Natural killer cell (primary cell): ENCODE results near the gene BRINP2. TPM values are rescaled to one million over a fixed set of nuclear protein-coding genes. Genes with fewer than 3 reads are reported as not detected.

Experiments used
- ATAC-seq, 3 donors: fragments of 150-1000 bp in 2 of 3; fragments of 200-7000 bp in 1 of 3; cut with Tn5 transposase; 1 replicate in 1 of 3; 2 replicates in 2 of 3; pipeline ENCODE4 v1.10.0; 2021; ENCODE audit warnings: mild to moderate bottlenecking in 2 of 3, moderate library complexity in 2 of 3
- DNase-seq, 2 donors: peaks; one replicate each; pipeline versions ENCODE4 v3.0.0 to v3.0.0-alpha.2; 2013 to 2021; ENCODE audit warnings: mixed read lengths in 1 of 2
- H3K27ac ChIP-seq: one replicate; pipeline ENCODE4 v1.5.1; 2013; ENCODE audit warnings: mild to moderate bottlenecking, low read length
- H3K27me3 ChIP-seq: one replicate; pipeline ENCODE4 v1.6.1; 2013; ENCODE audit warnings: low read length; ENCODE audit not compliant: control insufficient read depth, insufficient read depth
- H3K36me3 ChIP-seq: one replicate; pipeline ENCODE4 v1.6.1; 2013; ENCODE audit warnings: low read length; ENCODE audit not compliant: control insufficient read depth, insufficient read depth
- H3K4me1 ChIP-seq: one replicate; pipeline ENCODE4 v1.6.1; 2013; ENCODE audit warnings: low read length; ENCODE audit not compliant: control insufficient read depth, insufficient read depth
- H3K4me3 ChIP-seq: one replicate; pipeline ENCODE4 v1.5.1; 2013; ENCODE audit warnings: low read length
- H3K9me3 ChIP-seq: one replicate; pipeline ENCODE4 v1.6.1; 2013; ENCODE audit warnings: low read length; ENCODE audit not compliant: control insufficient read depth, insufficient read depth
- H3K27ac Mint-ChIP-seq, 2 donors: one replicate each; pipeline ENCODE4 v1.8.0; 2022; ENCODE audit warnings: mild to moderate bottlenecking in 2 of 2, mixed read lengths in 2 of 2, moderate library complexity in 1 of 2
- H3K27me3 Mint-ChIP-seq, 2 donors: one replicate each; pipeline ENCODE4 v1.8.0; 2022; ENCODE audit warnings: low read depth in 2 of 2, mixed read lengths in 2 of 2
- H3K36me3 Mint-ChIP-seq: one replicate; pipeline ENCODE4 v1.8.0; 2022; ENCODE audit warnings: mixed read lengths
- H3K4me1 Mint-ChIP-seq, 2 donors: one replicate each; pipeline ENCODE4 v1.8.0; 2022; ENCODE audit warnings: mixed read lengths in 2 of 2
- H3K4me3 Mint-ChIP-seq: one replicate; pipeline ENCODE4 v1.8.0; 2022; ENCODE audit warnings: mild to moderate bottlenecking, moderate library complexity, mixed read lengths
- H3K9me3 Mint-ChIP-seq, 2 donors: one replicate each; pipeline ENCODE4 v1.8.0; 2022; ENCODE audit warnings: mixed read lengths in 2 of 2
- CTCF ChIP-seq: fragments of 200-600 bp; IDR thresholded peaks from one replicate; pipeline ENCODE4 v1.8.0; 2022; ENCODE audit warnings: antibody characterized with exemption
- WGBS: methylation state at CpG from one replicate; pipeline ENCODE4 v1.1.7; 2013; ENCODE audit warnings: missing lambda C conversion rate; ENCODE audit not compliant: insufficient coverage; 5-methylcytosine and 5-hydroxymethylcytosine counted together
- intact Hi-C: fragments of 100-400 bp; cut with micrococcal nuclease; formaldehyde crosslinking; loops from one replicate; pipeline ENCODE4 v1.14.2; 2022
- total RNA-seq, 4 donors: library from RNA; stranded (reverse); fragments of 120-200 nt in 1 of 4; gene quantifications; one replicate each; pipeline versions ENCODE4 v1.2.3 to v1.2.4, GENCODE V29; 2013 to 2022

The BRINP2 gene
- total RNA-seq, 3 donors from 2014 or later (not counting 1 experiment from before 2014, with no cell fraction given): not detected

GRCh38 chr1:177287270-177287669 is 116.5 kb downstream of the BRINP2 start:
- Histone ChIP-seq H3K36me3 (no peaks in the 10 kb centered on the region), H3K9me3 (no peaks in the 10 kb centered on the region), H3K4me3 (no peak overlapping the region), H3K27ac (no peak overlapping the region), H3K27me3 (no peaks in the 10 kb centered on the region), H3K4me1 (no peaks in the 10 kb centered on the region)
- intact Hi-C loops: no loop called here
- no peaks in the 10 kb centered on the region for H3K27me3 Mint-ChIP-seq
- H3K9me3 Mint-ChIP-seq: peaks cover 9 to 18% of the 10 kb centered on the region in 2 donors
- TF ChIP-seq CTCF: no peak
- H3K36me3 Mint-ChIP-seq: no peaks in the 10 kb centered on the region
- H3K4me3 Mint-ChIP-seq: no peak overlapping the region
- H3K4me1 Mint-ChIP-seq: no peaks in the 10 kb centered on the region
- ATAC-seq (no peak), DNase-seq (no peak)
- no peak overlapping the region for H3K27ac Mint-ChIP-seq

GRCh38 chr1:177287994-177288393 is 117.2 kb downstream of the BRINP2 start:
- Mint-ChIP-seq H3K27ac (no peak overlapping the region), H3K4me3 (no peak overlapping the region), H3K9me3 (peaks cover 9 to 15% of the 10 kb centered on the region in 2 donors), H3K4me1 (no peaks in the 10 kb centered on the region), H3K36me3 (no peaks in the 10 kb centered on the region), H3K27me3 (no peaks in the 10 kb centered on the region)
- no peaks in the 10 kb centered on the region for H3K36me3 ChIP-seq
- no peaks in the 10 kb centered on the region for H3K27me3 ChIP-seq
- H3K4me3 ChIP-seq: no peak overlapping the region
- H3K4me1 ChIP-seq: no peaks in the 10 kb centered on the region
- no peaks in the 10 kb centered on the region for H3K9me3 ChIP-seq
- no peak for DNase-seq
- intact Hi-C loops: no loop called here
- WGBS: 43% methylated on average over 2 of the region's 2 CpGs
- no peak for TF ChIP-seq CTCF
- no peak for ATAC-seq
- no peak overlapping the region for H3K27ac ChIP-seq

DNA sequence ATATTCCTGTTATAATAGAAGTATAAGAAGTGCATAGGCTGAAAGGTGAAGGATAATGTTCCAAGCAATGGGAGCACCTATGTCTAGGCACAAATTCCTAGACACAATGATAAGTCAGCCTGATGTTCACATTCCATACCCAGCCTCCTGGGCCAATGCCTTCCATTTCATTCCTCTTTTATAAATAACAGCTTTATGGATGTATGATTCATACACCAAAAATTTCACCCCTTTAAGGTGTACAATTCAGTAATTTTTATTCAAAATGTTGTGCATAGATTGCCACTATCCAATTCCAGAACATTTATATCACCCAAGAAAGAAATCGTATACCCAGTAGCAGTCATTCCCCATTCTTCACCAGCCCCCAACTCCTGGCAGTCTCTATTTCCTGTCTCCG is 118.8 kb downstream of the BRINP2 start:
- H3K27ac ChIP-seq: no peak overlapping the region

More for the DNA sequence above, 118.8 kb downstream of the BRINP2 start:
- H3K9me3 Mint-ChIP-seq: peaks cover 7% of the 10 kb centered on the region in 2 donors
- no peaks in the 10 kb centered on the region for H3K4me1 Mint-ChIP-seq
- H3K36me3 Mint-ChIP-seq: no peaks in the 10 kb centered on the region
- no peak overlapping the region for H3K4me3 ChIP-seq
- no peak for TF ChIP-seq CTCF
- intact Hi-C loops: no loop called here
- no peaks in the 10 kb centered on the region for H3K4me1 ChIP-seq
- DNase-seq (no peak), ATAC-seq (no peak)
- H3K4me3 Mint-ChIP-seq: no peak overlapping the region
- H3K36me3 ChIP-seq: no peaks in the 10 kb centered on the region
- H3K27ac Mint-ChIP-seq: no peak overlapping the region
- no peaks in the 10 kb centered on the region for H3K9me3 ChIP-seq
- no peaks in the 10 kb centered on the region for H3K27me3 ChIP-seq
- WGBS: 77% methylated on average over 2 of the region's 2 CpGs
- H3K27me3 Mint-ChIP-seq: no peaks in the 10 kb centered on the region
